Pancreas (tissue), 10 donors: Measurements from ENCODE around the gene NET1. TPM values are rescaled to one million over a fixed set of nuclear protein-coding genes. Genes with fewer than 3 reads are reported as not detected.

ENCODE experiments used
- ATAC-seq, 4 donors: fragments of 200-7000 bp; cut with Tn5 transposase; one replicate each; pipeline versions ENCODE4 v1.8.0 to v1.9.1; 2020; ENCODE audit warnings: mild to moderate bottlenecking in 4 of 4, moderate library complexity in 4 of 4
- DNase-seq, 6 donors: peaks; one replicate each; pipeline ENCODE4 v3.0.0-alpha.2; 2020
- FAIRE-seq: peaks from 2 replicates; lab custom pipeline; 2012; peaks lifted over from hg19 to GRCh38; lab: Jason Lieb, UNC
- H3K27ac ChIP-seq, 4 donors: fragments of 200-600 bp; sonication (generic); 1 replicate in 3 of 4; 2 replicates in 1 of 4; pipeline versions ENCODE4 v1.5.0 to v1.8.0; 2020
- H3K27me3 ChIP-seq, 4 donors: fragments of 200-600 bp; one replicate each; pipeline ENCODE4 v1.8.0; 2021
- H3K36me3 ChIP-seq, 3 donors: fragments of 200-600 bp; sonication (generic) in 1 of 3; one replicate each; pipeline versions ENCODE4 v1.5.0 to v1.8.0; 2020 to 2021
- H3K4me1 ChIP-seq, 3 donors: fragments of 200-600 bp; one replicate each; pipeline ENCODE4 v1.8.0; 2021
- H3K4me3 ChIP-seq, 4 donors: fragments of 200-600 bp; sonication (generic) in 2 of 4; one replicate each; pipeline versions ENCODE4 v1.5.0 to v1.8.0; 2020 to 2021
- H3K9me3 ChIP-seq, 4 donors: fragments of 200-600 bp; one replicate each; pipeline ENCODE4 v1.8.0; 2021
- CTCF ChIP-seq, 4 donors: fragments of 200-600 bp; sonication (generic) in 3 of 4; IDR thresholded peaks; one replicate each; pipeline versions ENCODE4 v1.5.0 to v1.8.0; 2021; ENCODE audit warnings: antibody characterized with exemption in 4 of 4
- WGBS, 2 donors: extraction: QIAGEN DNeasy Blood & Tissue Kit; methylation state at CpG; one replicate each; pipeline ENCODE4 v1.1.7; 2013; 5-methylcytosine and 5-hydroxymethylcytosine counted together
- intact Hi-C, 3 donors: fragments of 100-400 bp; cut with DNase I; formaldehyde crosslinking; loops; one replicate each; pipeline versions ENCODE4 v1.11.1 to v1.14.2; 2022
- polyA plus RNA-seq, 2 donors: library from polyadenylated mRNA; stranded (reverse); fragments of 200-250 nt; gene quantifications; one replicate each; pipeline ENCODE4 v1.2.3, GENCODE V29; 2013
- total RNA-seq, 6 donors: library from RNA; stranded (reverse); fragmentation: NEBNext Ultra II Directional in 4 of 6; extraction: Animal tissue kit (Norgen Biotek cat#: 25700) in 4 of 6; gene quantifications; one replicate each; pipeline versions ENCODE4 v1.2.1 to v1.2.4, GENCODE V29; 2021 to 2023
- donor health status: healthy with polysubstance abuse.
- donor health status: DM: no; HTN: no; CAD: no; lungs with moderate emphysema.
- donor health status: DM: no; HTN: no; CAD: no.
- donor health status: control.
- donor health status: control.
- donor health status: Bipolar disorder and iron deficiency.
- donor health status: DM: yes; HTN: yes; CAD: no.
- donor health status: DM: no; HTN: no; CAD: no.
- donor health status: DM: no; HTN: no; CAD: no.
- donor health status: DM: yes; HTN: yes; CAD: no.

Gene NET1
- total and polyA plus RNA-seq, 8 donors: 13.0 to 68.0 (median 37.0) TPM

GRCh38 chr10:5399332-5399731, 13.0 kb upstream of the NET1 start:
- Histone ChIP-seq H3K9me3 (no peaks in the 10 kb centered on the region), H3K36me3 (no peaks in the 10 kb centered on the region), H3K4me3 (no peak overlapping the region), H3K4me1 (no peaks in the 10 kb centered on the region), H3K27me3 (no peaks in the 10 kb centered on the region), H3K27ac (no peak overlapping the region)
- intact Hi-C loops: no loop called here
- FAIRE-seq: no peak
- ATAC-seq: peak; percentile 34 to 89 (median 84)
- peak in 3 of 6 donors; percentile 27 to 42 (median 41) for DNase-seq
- no peak for TF ChIP-seq CTCF (IDR thresholded peaks at IDR 0.05)
- WGBS, 2 donors: 27 to 29% methylated on average over 6 of the region's 6 CpGs

GRCh38 chr10:5400468-5401240, 11.7 kb upstream of the NET1 start:
- H3K27me3 ChIP-seq: no peaks in the 10 kb centered on the region
- no peak for TF ChIP-seq CTCF (IDR thresholded peaks at IDR 0.05)
- intact Hi-C loops: no loop called here
- no peak overlapping the region for H3K27ac ChIP-seq
- no peak overlapping the region for H3K4me3 ChIP-seq
- FAIRE-seq (no peak), ATAC-seq (no peak), DNase-seq (no peak)
- H3K4me1 ChIP-seq: no peaks in the 10 kb centered on the region
- WGBS, 2 donors: 88 to 92% methylated on average over 9 of the region's 9 CpGs
- H3K9me3 ChIP-seq: no peaks in the 10 kb centered on the region
- H3K36me3 ChIP-seq: no peaks in the 10 kb centered on the region

GRCh38 chr10:5402798-5403197, 9.6 kb upstream of the NET1 start:
- no peak for ATAC-seq
- 84 to 95% methylated on average over 3 of the region's 3 CpGs for WGBS, 2 donors
- no peaks in the 10 kb centered on the region for H3K4me1 ChIP-seq

GRCh38 chr10:5404208-5405041, 7.9 kb upstream of the NET1 start, which contains the start of gene TUBAL3:
TUBAL3 (minus strand) TSS chr10:5404828; CDS start chr10:5404792, 36 bp downstream.
- H3K36me3 ChIP-seq: no peaks in the 10 kb centered on the region
- intact Hi-C loops: no loop called here
- no peaks in the 10 kb centered on the region for H3K4me1 ChIP-seq
- H3K27ac ChIP-seq: no peak within 1 kb of the TSS
- DNase-seq: no peak
- peak in 1 of 4 donors; percentile 49 for ATAC-seq
- 67 to 73% methylated on average over 8 of the region's 8 CpGs for WGBS, 2 donors
- no peak within 1 kb of the TSS for H3K4me3 ChIP-seq
- no peaks in the 10 kb centered on the region for H3K27me3 ChIP-seq
- TF ChIP-seq CTCF (IDR thresholded peaks at IDR 0.05): no peak
- no peak for FAIRE-seq
- no peaks in the 10 kb centered on the region for H3K9me3 ChIP-seq

More at GRCh38 chr10:5402798-5403197, 9.6 kb upstream of the NET1 start:
- FAIRE-seq (no peak), DNase-seq (no peak)
- TF ChIP-seq CTCF (IDR thresholded peaks at IDR 0.05): no peak
- Histone ChIP-seq H3K27me3 (no peaks in the 10 kb centered on the region), H3K9me3 (no peaks in the 10 kb centered on the region), H3K4me3 (no peak overlapping the region), H3K36me3 (no peaks in the 10 kb centered on the region), H3K27ac (no peak overlapping the region)
- intact Hi-C loops: no loop called here
